ENCODE results near the gene CCDC148.

Gene CCDC148

DNA sequence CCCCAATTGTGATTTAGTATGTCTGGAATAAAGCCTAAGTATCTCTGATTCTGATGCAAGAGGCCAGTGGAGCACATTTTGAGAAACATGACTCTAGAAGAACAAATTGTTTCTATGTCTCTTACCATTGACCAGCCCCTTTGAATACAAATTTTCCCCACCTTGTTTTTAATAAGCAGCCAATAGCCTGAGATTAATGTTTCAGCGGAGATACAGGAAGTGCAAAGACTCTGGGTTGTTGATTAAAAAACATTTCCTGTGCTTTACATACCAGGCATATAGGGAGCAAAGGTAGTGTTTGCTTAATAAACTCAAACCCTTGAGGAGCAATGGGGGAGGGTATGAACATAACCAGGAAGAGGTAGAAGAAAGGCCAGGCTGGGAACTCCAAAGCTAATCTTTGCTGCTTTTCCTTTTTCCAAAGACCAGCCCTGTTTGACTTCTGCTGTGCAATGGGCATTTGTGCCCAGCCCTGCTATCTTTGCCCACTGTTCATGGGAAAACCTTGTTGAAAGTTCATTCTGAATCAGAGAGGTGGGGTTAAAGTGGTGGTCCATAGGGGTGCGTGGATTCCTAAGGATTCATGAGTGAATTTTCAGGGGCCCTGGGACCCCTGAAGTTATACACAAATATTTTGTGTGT lies 325.6 kb downstream of the CCDC148 start:
- H3K9me3 ChIP-seq (ENCODE audit: control insufficient read depth, low read length) = no peaks in the 10 kb centered on the region
- no peak for DNase-seq (ENCODE audit: low read depth)
- H3K36me3 ChIP-seq (ENCODE audit: control insufficient read depth, insufficient read depth, low read length, severe bottlenecking) = no peaks in the 10 kb centered on the region
- no peaks in the 10 kb centered on the region for H3K27me3 ChIP-seq (replicated peaks; ENCODE audit: control insufficient read depth, insufficient read depth, low read length)
- peak overlapping the region; percentile 19 for H3K9ac ChIP-seq (ENCODE audit: low read length)
- H3K4me3 ChIP-seq (ENCODE audit: low read length) = peak overlapping the region; percentile 28
- H3K4me1 ChIP-seq (ENCODE audit: control insufficient read depth, insufficient read depth, low read length) = peaks cover 15% of the 10 kb centered on the region

DNA sequence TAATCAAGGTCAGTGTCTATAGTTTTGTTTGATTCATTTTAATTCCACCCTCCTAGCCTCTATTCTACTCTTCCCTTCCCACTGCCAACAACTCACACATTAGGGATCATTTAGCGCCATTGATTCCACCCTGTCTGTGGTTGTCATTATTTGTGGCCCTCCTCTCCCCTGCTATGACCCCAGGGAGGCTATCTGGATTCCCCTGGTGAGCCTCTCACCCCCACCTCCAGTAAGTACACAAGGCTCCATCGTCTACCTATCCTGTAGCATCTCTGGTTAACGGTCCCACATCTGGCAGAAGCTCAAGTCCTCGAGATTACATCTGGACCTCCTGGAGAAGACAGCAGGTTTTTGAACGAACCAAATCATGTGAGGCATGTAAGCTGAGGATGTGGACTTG lies 327.5 kb downstream of the CCDC148 start:
- no peak for DNase-seq (ENCODE audit: low read depth)
- no peaks in the 10 kb centered on the region for H3K36me3 ChIP-seq (ENCODE audit: control insufficient read depth, insufficient read depth, low read length, severe bottlenecking)
- no peaks in the 10 kb centered on the region for H3K9me3 ChIP-seq (ENCODE audit: control insufficient read depth, low read length)
- no peak overlapping the region for H3K4me3 ChIP-seq (ENCODE audit: low read length)
- H3K4me1 ChIP-seq (ENCODE audit: control insufficient read depth, insufficient read depth, low read length) = peaks cover 15% of the 10 kb centered on the region
- peaks cover 6% of the 10 kb centered on the region for H3K27me3 ChIP-seq (replicated peaks; ENCODE audit: control insufficient read depth, insufficient read depth, low read length)
- no peak overlapping the region for H3K9ac ChIP-seq (ENCODE audit: low read length)

DNA sequence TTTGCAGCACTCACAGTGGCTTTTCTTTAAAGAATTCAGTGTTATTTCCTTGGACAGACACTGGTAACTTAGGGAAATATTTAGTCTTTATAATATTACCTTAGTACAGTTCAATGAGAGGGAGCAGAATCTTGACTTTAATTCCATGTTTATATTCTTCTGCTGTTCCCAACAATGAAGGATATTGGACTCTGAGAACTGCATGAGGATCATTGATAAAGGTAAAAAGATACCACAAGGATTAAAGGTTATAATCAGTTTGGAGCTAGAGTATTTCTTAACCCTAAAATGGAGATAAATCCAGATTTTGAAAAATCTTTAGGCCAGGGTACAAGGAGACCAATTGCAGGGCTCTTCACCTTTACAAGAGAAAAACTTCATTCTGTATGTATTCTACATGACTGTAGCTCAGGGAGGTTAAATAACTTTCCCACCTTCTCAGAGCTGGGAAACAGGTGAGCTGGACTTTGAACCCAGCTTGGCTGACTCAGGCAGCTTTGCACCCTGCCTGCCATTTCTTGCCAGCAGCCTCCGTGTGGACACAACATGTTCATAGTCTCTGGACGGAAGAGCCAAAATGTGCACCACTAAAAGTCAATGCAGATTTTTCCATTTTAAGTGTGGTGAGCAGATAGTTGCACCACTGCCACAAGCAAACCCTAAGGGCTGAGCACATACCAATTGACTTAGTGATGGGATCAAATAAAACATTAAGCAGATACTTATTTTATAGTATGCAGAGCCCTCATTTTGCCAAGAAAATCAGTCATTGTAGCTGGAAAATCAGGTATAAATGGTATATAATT lies 328.2 kb downstream of the CCDC148 start:
- H3K4me1 ChIP-seq (ENCODE audit: control insufficient read depth, insufficient read depth, low read length) = peaks cover 15% of the 10 kb centered on the region
- H3K4me3 ChIP-seq (ENCODE audit: low read length) = no peak overlapping the region
- no peaks in the 10 kb centered on the region for H3K9me3 ChIP-seq (ENCODE audit: control insufficient read depth, low read length)
- H3K36me3 ChIP-seq (ENCODE audit: control insufficient read depth, insufficient read depth, low read length, severe bottlenecking) = no peaks in the 10 kb centered on the region
- H3K27me3 ChIP-seq (replicated peaks; ENCODE audit: control insufficient read depth, insufficient read depth, low read length) = peaks cover 8% of the 10 kb centered on the region
- no peak overlapping the region for H3K9ac ChIP-seq (ENCODE audit: low read length)
- peak; percentile 6 for DNase-seq (ENCODE audit: low read depth)

DNA sequence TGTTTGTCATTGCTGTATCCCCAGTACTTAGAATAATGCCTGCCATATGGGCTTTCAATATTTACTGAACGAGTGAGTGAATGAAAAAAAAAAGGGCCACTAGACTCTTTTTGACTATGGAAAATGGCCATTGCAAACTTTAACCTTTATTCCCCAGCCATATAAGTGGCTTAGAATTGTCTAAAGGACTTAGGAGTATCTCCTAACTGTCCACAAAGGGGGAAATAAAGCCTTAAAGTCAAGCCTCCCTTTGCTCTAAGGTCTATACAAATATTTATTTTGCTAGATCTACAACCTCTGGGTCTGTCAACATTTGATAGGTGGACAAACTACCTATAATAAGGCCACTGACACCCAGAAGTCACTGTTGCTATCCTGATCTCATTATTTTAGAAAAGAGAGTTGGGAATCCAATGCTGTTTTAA lies 329.2 kb downstream of the CCDC148 start:
- H3K4me3 ChIP-seq (ENCODE audit: low read length) = no peak overlapping the region
- H3K27me3 ChIP-seq (replicated peaks; ENCODE audit: control insufficient read depth, insufficient read depth, low read length) = peaks cover 16% of the 10 kb centered on the region
- no peak for DNase-seq (ENCODE audit: low read depth)
- peaks cover 15% of the 10 kb centered on the region for H3K4me1 ChIP-seq (ENCODE audit: control insufficient read depth, insufficient read depth, low read length)
- H3K9ac ChIP-seq (ENCODE audit: low read length) = no peak overlapping the region
- H3K9me3 ChIP-seq (ENCODE audit: control insufficient read depth, low read length) = no peaks in the 10 kb centered on the region
- no peaks in the 10 kb centered on the region for H3K36me3 ChIP-seq (ENCODE audit: control insufficient read depth, insufficient read depth, low read length, severe bottlenecking)

DNA sequence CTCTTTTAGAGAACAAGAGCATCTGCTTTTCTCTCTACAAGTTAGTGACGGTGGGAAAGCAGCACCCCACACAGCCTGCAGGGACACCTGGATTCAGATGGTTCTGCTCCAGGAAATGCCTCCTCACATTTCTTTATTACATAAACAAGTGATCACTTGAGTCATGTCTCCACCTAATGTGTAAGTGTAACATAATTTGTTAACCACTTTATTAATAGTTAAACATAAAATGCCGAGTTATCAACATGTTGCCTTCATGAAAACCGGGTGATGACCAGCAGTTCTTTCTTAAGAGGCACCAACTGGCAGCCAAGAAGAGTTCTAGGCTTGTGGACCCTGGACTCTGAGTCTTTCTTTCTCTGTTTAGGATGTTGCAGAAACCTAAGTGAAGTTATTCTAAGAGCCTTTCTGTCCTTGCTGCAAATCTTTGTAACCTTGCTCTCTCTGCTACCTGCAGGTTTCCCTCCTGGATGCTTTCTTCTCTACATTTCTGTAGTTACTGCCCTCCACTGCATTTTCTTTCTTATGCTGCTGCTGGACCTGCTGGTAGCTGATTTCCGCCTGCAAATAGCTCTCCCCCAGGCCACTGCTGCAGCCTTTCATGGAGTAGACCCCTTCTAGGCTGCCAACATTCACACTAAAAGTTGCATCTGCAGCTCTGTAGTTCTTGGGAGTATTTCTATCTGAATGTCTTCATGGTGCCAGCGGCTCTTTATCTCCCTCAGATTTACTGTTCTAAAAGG lies 330.6 kb downstream of the CCDC148 start:
- no peak overlapping the region for H3K4me3 ChIP-seq (ENCODE audit: low read length)
- no peak for DNase-seq (ENCODE audit: low read depth)
- no peaks in the 10 kb centered on the region for H3K9me3 ChIP-seq (ENCODE audit: control insufficient read depth, low read length)
- H3K36me3 ChIP-seq (ENCODE audit: control insufficient read depth, insufficient read depth, low read length, severe bottlenecking) = no peaks in the 10 kb centered on the region
- no peak overlapping the region for H3K9ac ChIP-seq (ENCODE audit: low read length)
- peaks cover 12% of the 10 kb centered on the region for H3K4me1 ChIP-seq (ENCODE audit: control insufficient read depth, insufficient read depth, low read length)
- peaks cover 16% of the 10 kb centered on the region for H3K27me3 ChIP-seq (replicated peaks; ENCODE audit: control insufficient read depth, insufficient read depth, low read length)

DNA sequence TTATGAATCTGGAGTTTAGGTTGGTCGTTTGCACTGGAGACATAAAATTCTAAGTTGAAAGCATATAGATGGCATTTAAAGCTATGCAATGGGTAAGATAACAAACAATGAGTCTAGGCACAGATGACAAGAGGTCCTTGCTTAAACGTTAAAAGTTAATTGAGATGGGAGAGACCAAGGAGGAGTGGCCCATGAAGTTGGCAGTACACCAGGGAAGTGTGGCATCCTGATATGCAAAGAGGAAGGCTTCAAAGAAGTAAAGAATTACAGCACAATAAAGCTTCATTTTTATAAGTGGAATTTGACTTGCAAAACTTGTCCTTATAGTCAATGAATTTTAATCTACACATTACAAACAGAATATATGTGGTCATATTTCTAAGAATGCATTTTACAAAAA lies 331.7 kb downstream of the CCDC148 start:
- no peak overlapping the region for H3K9ac ChIP-seq (ENCODE audit: low read length)
- peaks cover 18% of the 10 kb centered on the region for H3K4me1 ChIP-seq (ENCODE audit: control insufficient read depth, insufficient read depth, low read length)
- H3K36me3 ChIP-seq (ENCODE audit: control insufficient read depth, insufficient read depth, low read length, severe bottlenecking) = no peaks in the 10 kb centered on the region
- peaks cover 16% of the 10 kb centered on the region for H3K27me3 ChIP-seq (replicated peaks; ENCODE audit: control insufficient read depth, insufficient read depth, low read length)
- no peak for DNase-seq (ENCODE audit: low read depth)
- H3K4me3 ChIP-seq (ENCODE audit: low read length) = no peak overlapping the region
- no peaks in the 10 kb centered on the region for H3K9me3 ChIP-seq (ENCODE audit: control insufficient read depth, low read length)

Data from adipocyte (in vitro differentiated cells).